Endodermal cell (in vitro differentiated cells): Measurements from ENCODE around the gene AP1G2. TPM values are rescaled to one million over a fixed set of nuclear protein-coding genes. Genes with fewer than 3 reads are reported as not detected.

ENCODE experiments used
- DNase-seq: peaks from one replicate; pipeline ENCODE4 v3.0.0-alpha.2; 2017
- H3K27ac ChIP-seq: 2 replicates; pipeline ENCODE4 v1.5.1; 2013; ENCODE audit warnings: mild to moderate bottlenecking, low read depth, low read length, moderate library complexity
- H3K27me3 ChIP-seq: 2 replicates; pipeline ENCODE4 v1.6.1; 2013; ENCODE audit warnings: mild to moderate bottlenecking, low read length, moderate library complexity; ENCODE audit not compliant: insufficient read depth, control insufficient read depth, poor library complexity, severe bottlenecking
- H3K36me3 ChIP-seq: 2 replicates; pipeline ENCODE4 v1.7.0; 2013; ENCODE audit warnings: mild to moderate bottlenecking, low read length, moderate library complexity; ENCODE audit not compliant: control insufficient read depth, insufficient read depth
- H3K4me1 ChIP-seq: one replicate; pipeline ENCODE4 v1.7.0; 2013; ENCODE audit warnings: low read length; ENCODE audit not compliant: control insufficient read depth, insufficient read depth
- H3K4me3 ChIP-seq: 2 replicates; pipeline ENCODE4 v1.5.1; 2013; ENCODE audit warnings: mild to moderate bottlenecking, low read length, moderate library complexity
- H3K9ac ChIP-seq: 2 replicates; pipeline ENCODE4 v1.6.1; 2013; ENCODE audit warnings: mild to moderate bottlenecking, low read length, moderate library complexity; ENCODE audit not compliant: poor library complexity, severe bottlenecking; ENCODE audit errors: extremely low read depth
- H3K9me3 ChIP-seq: 2 replicates; pipeline ENCODE4 v1.6.1; 2013; ENCODE audit warnings: mild to moderate bottlenecking, low read length, moderate library complexity; ENCODE audit not compliant: control insufficient read depth
- H3K27ac Mint-ChIP-seq: 2 replicates; pipeline ENCODE4 v1.8.0; 2020; ENCODE audit warnings: mixed read lengths
- H3K27me3 Mint-ChIP-seq: 2 replicates; pipeline ENCODE4 v1.8.0; 2021; ENCODE audit warnings: mild to moderate bottlenecking, mixed read lengths; ENCODE audit not compliant: insufficient read depth
- H3K36me3 Mint-ChIP-seq: 2 replicates; pipeline ENCODE4 v1.8.0; 2020; ENCODE audit warnings: low read depth, mixed read lengths
- H3K4me1 Mint-ChIP-seq: 2 replicates; pipeline ENCODE4 v1.8.0; 2020; ENCODE audit warnings: mixed read lengths
- H3K4me3 Mint-ChIP-seq: 2 replicates; pipeline ENCODE4 v1.8.0; 2020; ENCODE audit warnings: mild to moderate bottlenecking, moderate library complexity, mixed read lengths
- H3K9me3 Mint-ChIP-seq: 2 replicates; pipeline ENCODE4 v1.8.0; 2020; ENCODE audit warnings: mild to moderate bottlenecking, mixed read lengths
- WGBS, 2 experiments: methylation state at CpG; one replicate each; pipeline versions ENCODE4 v1.1.5 to v1.1.7; 2013; ENCODE audit warnings: missing lambda C conversion rate in 2 of 2, mixed read lengths in 1 of 2; ENCODE audit not compliant: insufficient coverage in 1 of 2, insufficient read length in 1 of 2; 5-methylcytosine and 5-hydroxymethylcytosine counted together
- total RNA-seq, 2 donors: library from RNA; stranded (reverse); fragmentation: NEBNext Ultra II Directional in 1 of 2; extraction: Animal tissue kit (Norgen Biotek cat#: 25700) in 1 of 2; gene quantifications; 2 replicates in 1 of 2; 3 replicates in 1 of 2; pipeline ENCODE4 v1.2.1, GENCODE V29; 2021
- TF ChIP-seq, protein P1 (sequence below): fragments of 200-600 bp; sonication (generic); conservative IDR thresholded peaks from 2 replicates; pipeline ENCODE4 v1.5.0; 2021; ENCODE audit warnings: antibody characterized with exemption, mild to moderate bottlenecking

Gene AP1G2
- total RNA-seq, 2 donors from 2014 or later = 203 to 209 TPM

DNA sequence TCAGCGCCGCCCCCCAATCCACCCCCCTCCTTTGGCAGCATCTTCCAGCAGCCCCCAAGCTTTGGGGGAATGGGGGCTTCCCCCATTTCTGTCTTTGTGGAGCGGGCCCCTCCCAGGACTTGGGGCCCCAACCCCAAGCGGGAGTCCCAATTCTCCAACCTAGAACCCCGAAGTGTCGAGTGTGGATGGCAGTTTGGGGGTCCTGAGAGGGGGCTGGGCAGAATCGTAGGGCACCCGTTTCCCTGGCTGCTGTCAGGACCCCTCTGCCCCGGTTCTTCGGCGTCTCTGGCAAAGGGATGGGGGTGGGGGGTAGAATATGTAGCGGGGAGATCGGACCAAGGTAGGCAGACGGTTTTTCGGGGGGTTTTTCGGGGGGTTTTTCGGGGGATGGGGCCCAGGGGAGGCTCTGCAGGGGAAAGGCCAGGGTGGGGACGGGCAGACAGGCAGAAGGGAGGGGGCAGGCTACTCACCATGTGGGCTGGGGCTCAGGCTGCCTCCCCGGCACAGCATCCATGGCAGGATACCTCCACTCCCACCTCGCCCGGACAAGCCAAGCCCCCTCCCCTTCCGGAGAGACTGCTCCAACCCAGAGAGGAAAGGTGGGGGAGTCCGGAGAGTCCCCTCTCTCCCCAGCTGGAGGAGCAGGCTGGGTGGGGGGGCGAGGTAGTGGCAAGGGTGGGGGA lies 10.3 kb upstream of the AP1G2 start:
- Histone ChIP-seq H3K4me1 (no peaks in the 10 kb centered on the region), H3K27me3 (peaks cover 50% of the 10 kb centered on the region), H3K9ac (no peak overlapping the region), H3K4me3 (no peak overlapping the region), H3K27ac (no peak overlapping the region), H3K36me3 (no peaks in the 10 kb centered on the region), H3K9me3 (no peaks in the 10 kb centered on the region)
- DNase-seq = peak; percentile 68
- TF ChIP-seq, protein P1, sequence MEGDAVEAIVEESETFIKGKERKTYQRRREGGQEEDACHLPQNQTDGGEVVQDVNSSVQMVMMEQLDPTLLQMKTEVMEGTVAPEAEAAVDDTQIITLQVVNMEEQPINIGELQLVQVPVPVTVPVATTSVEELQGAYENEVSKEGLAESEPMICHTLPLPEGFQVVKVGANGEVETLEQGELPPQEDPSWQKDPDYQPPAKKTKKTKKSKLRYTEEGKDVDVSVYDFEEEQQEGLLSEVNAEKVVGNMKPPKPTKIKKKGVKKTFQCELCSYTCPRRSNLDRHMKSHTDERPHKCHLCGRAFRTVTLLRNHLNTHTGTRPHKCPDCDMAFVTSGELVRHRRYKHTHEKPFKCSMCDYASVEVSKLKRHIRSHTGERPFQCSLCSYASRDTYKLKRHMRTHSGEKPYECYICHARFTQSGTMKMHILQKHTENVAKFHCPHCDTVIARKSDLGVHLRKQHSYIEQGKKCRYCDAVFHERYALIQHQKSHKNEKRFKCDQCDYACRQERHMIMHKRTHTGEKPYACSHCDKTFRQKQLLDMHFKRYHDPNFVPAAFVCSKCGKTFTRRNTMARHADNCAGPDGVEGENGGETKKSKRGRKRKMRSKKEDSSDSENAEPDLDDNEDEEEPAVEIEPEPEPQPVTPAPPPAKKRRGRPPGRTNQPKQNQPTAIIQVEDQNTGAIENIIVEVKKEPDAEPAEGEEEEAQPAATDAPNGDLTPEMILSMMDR = no peak
- H3K9me3 Mint-ChIP-seq = no peaks in the 10 kb centered on the region
- peaks cover 87% of the 10 kb centered on the region for H3K27me3 Mint-ChIP-seq
- no peak overlapping the region for H3K4me3 Mint-ChIP-seq
- 7% methylated on average over 23 of the region's 24 CpGs; no CpG with 5 or more reads in 1 of the 2 experiments for WGBS, 2 experiments
- no peak overlapping the region for H3K27ac Mint-ChIP-seq
- no peaks in the 10 kb centered on the region for H3K36me3 Mint-ChIP-seq
- peaks cover 2% of the 10 kb centered on the region for H3K4me1 Mint-ChIP-seq

DNA sequence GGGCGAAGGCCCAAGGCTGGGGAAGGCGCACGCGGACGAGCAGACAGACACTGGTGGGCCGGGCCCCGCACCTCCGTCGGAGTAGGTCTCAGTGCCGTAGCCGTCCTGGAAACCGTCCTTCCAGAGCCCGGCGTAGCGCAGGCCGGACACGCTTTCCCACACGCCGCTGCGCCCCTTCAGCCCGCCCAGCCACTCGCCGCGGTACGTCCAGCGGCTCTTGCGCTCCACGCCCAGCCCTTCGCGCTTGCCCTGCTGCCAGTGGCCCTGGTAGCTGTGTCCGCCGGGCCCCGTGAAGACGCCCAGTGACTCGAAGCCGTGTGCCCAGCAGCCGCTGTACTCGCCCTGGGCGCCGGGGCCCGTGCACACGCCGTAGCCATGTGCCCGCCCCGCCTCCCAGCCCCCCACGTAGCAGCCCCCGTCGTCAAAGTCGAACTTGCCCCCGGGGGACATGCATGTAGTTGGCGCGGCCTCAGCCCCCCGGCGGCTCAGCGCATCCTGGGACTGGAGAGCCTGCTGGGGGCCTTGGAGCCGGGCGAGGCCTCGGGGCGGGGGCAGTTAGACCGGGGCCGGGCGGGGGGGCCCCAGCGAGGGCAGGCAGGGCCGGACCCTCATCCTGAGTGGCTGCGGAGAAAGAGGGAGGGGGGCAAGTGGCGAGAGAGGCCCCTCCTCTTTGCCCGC lies 9.6 kb upstream of the AP1G2 start:
- 13 to 17% methylated on average over 25 to 65 of the region's 67 CpGs for WGBS, 2 experiments
- TF ChIP-seq, protein P1 = no peak
- Mint-ChIP-seq H3K27me3 (peaks cover 86% of the 10 kb centered on the region), H3K36me3 (no peaks in the 10 kb centered on the region), H3K4me1 (peaks cover 9% of the 10 kb centered on the region), H3K27ac (no peak overlapping the region), H3K9me3 (no peaks in the 10 kb centered on the region), H3K4me3 (peak overlapping the region; percentile 34)
- H3K36me3 ChIP-seq = no peaks in the 10 kb centered on the region
- peak; percentile 75 for DNase-seq
- H3K9ac ChIP-seq = no peak overlapping the region
- no peaks in the 10 kb centered on the region for H3K4me1 ChIP-seq
- H3K9me3 ChIP-seq = no peaks in the 10 kb centered on the region
- peaks cover 50% of the 10 kb centered on the region for H3K27me3 ChIP-seq
- no peak overlapping the region for H3K27ac ChIP-seq
- H3K4me3 ChIP-seq = no peak overlapping the region

- Histone ChIP-seq H3K4me1 (peaks cover 6% of the 10 kb centered on the region), H3K9ac (no peak overlapping the region), H3K36me3 (no peaks in the 10 kb centered on the region), H3K27me3 (peaks cover 38% of the 10 kb centered on the region), H3K9me3 (no peaks in the 10 kb centered on the region), H3K4me3 (no peak overlapping the region), H3K27ac (no peak overlapping the region)
- no peaks in the 10 kb centered on the region for H3K36me3 Mint-ChIP-seq
- peaks cover 22% of the 10 kb centered on the region for H3K4me1 Mint-ChIP-seq
- H3K4me3 Mint-ChIP-seq = no peak overlapping the region
- no peaks in the 10 kb centered on the region for H3K9me3 Mint-ChIP-seq
- TF ChIP-seq, protein P1 = no peak
- no peak overlapping the region for H3K27ac Mint-ChIP-seq
- 78 to 81% methylated on average over 3 to 5 of the region's 5 CpGs for WGBS, 2 experiments
- H3K27me3 Mint-ChIP-seq = peaks cover 63% of the 10 kb centered on the region
- DNase-seq = peak; percentile 35
Observed at GRCh38 chr14:23573384-23574015, 5.9 kb upstream of the AP1G2 start.
